NT2/D1 (cell line): ENCODE results near the gene VWA8.

Source experiments
- SUZ12 ChIP-seq: IDR thresholded peaks from 2 replicates; pipeline ENCODE4 v1.6.1; 2011; ENCODE audit not compliant: insufficient read length, insufficient read depth; ENCODE audit errors: extremely low read depth
- YY1 ChIP-seq: IDR thresholded peaks from 2 replicates; pipeline ENCODE4 v1.6.1; 2011; ENCODE audit not compliant: insufficient read length, insufficient read depth
- ZNF274 ChIP-seq: IDR thresholded peaks from 2 replicates; pipeline ENCODE4 v1.6.1; 2011; ENCODE audit warnings: mild to moderate bottlenecking, low read depth, low read length

- no peak for TF ChIP-seq ZNF274
- TF ChIP-seq YY1 = no peak
- no peak for TF ChIP-seq SUZ12
Measured at GRCh38 chr13:41650706-41651105, 310.2 kb downstream of the VWA8 start.
